ENCODE measurements around the gene LIF.
A peak's percentile ranks its signal among the peaks of the same experiment; 100 is the strongest.

The LIF gene

GRCh38 chr22:30284172-30284571, 37.6 kb upstream of the LIF start:
- no peak for DNase-seq (ENCODE audit: low spot score)

DNA sequence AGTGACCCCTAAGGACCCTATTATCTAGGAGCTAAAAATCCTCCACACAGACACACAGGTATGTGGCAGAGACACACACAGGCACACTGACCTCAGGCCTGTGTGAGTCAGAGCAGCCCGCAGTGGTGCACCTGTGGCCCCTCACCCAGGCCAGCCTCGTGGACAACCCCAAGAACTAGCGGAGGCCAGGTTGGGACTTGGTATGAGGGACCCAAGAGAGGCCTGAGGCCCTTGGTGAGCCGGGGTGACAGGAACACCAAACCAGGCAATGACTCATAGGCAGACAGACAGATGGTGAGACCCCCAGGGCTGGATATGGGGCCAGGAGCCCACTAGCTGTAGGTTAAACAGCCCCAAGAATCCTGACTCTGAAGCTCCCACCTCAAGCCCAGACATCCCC, 36.8 kb upstream of the LIF start:
- DNase-seq (ENCODE audit: low spot score): no peak

DNA sequence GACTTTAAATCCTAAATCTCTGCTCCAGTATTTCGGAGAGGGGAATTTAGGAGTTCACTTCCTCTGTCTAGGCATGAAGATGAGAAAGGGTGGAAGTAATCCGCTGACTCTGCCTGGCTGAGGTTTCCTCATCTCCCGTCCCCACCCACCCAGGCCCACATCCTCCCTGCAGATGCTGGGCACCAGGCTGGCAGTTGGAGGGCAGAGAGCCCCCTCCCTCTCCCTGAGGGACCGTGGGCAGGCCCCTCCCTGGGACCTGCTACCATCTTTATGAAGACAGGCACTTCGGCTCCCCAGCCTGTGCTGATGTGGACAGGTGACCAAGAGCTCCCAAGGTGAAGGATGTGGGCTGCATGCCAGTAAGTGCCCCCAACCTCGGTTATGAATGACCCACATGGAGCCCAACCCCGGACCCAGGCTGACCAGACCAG, 36.1 kb upstream of the LIF start:
- no peak for DNase-seq (ENCODE audit: low spot score)

- no peak for DNase-seq (ENCODE audit: low spot score)
Measured at GRCh38 chr22:30280505-30280904, 33.9 kb upstream of the LIF start.

- DNase-seq (ENCODE audit: low spot score): no peak
Measured at GRCh38 chr22:30279932-30280331, 33.4 kb upstream of the LIF start.

DNA sequence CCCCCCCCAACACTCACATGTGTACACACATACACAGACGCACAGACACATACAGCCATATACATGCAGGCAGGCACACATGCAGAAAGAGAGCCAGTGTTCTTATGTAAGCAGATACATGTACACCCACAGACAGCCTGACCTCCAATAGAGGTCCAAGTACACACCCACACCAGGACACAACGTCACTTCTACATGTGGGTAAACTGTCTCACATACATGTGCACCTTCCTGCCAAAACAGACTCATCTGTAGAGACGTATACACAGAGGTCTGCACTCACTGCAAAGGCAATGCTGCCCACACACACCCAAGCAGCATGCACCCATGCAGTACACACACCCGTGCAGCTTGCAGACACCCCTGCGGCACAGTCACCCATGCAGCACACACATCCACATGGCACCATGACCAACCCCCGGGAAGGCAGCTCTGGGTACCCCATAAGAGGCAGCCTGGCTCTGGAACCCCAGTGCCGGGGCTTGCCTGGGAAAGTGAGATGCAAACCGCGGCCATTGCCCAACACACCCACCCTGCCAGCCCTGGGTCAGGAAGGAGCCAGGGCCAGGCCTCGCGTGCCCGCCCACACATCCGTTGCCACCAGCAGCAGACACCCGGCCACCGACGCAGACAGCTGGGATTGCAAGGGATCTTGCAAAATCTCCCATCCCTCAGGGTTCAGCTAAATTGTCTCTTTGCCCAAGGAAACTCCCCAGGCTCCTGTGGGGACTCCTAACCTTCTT, 32.7 kb upstream of the LIF start:
- DNase-seq (ENCODE audit: low spot score): no peak

- peak; percentile 72 for DNase-seq (ENCODE audit: low spot score)
Measured at GRCh38 chr22:30277547-30278344, 31.2 kb upstream of the LIF start.

DNA sequence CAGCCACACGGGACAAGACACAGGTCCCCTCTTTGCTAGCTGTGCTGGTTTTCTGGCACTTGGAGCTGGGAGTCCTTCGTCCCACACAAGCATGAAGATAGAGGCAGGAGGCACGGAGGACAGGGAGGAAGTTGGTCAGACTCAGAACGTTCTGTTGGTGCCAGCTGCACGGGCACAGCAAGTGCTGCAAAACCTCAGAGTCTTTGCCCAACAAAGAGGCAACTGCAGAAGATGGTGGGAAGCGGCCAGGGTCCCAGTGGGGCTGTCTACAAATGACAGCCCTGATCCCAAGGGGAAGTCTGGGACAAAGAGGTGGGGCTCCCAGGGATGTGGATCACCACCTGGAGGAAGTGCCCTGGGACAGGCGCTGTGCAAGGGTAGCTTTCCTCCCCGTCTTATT, 29.5 kb upstream of the LIF start:
- DNase-seq (ENCODE audit: low spot score): no peak

GRCh38 chr22:30275625-30276024, 29.1 kb upstream of the LIF start:
- DNase-seq (ENCODE audit: low spot score): no peak

DNA sequence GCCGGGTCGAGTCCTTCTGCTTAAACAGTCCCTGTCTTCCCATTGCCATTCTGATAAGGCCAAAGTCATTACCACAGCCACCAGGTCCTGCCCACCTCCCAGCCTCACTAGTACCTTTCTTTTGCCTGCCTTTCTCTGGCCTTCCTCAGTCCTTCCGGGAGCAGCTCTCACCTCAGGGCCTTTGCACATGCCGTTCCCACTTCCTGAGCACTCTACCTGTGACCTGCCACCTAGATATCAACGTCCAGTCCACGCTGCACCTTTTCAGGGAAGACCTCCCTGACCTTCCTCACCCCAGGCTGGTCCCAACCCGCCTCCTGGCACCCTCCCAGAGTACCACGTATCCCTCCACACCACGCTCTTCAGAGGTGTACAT, 27.9 kb upstream of the LIF start:
- no peak for DNase-seq (ENCODE audit: low spot score)

DNA sequence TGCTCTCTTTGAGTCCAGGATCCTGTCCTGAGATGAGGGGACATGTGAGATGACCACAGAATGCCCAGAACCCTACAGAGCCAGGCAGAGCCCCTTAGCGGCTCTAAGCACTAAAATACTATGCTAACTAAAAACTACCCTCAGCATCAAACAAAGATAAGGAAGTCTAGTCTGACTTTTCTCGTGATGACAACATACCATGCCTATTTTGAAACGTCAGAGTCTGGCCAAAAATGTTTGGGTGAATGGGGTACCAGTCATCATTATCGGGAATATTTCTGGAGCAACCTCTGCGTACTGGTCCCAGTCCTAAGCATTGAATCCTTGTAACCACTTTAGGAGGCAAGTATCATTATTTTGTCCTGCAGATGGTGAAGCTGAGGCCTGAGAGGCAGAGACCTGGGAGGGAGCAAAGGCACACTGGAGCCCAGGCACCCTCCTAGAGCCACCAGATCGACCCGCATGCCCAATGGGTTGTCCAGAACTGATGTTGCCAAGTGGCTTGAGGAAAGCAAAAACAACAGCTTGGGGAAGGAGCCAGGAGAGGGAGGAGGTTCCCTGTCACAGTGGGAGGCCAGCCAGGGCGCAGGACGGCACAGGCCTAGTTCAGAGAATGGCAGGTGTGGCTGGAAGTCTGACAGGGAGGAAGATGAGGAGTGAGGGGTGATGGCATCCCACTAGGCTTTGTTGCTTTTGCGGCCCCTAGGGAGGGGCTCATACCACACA, 27.3 kb upstream of the LIF start:
- DNase-seq (ENCODE audit: low spot score): no peak

DNA sequence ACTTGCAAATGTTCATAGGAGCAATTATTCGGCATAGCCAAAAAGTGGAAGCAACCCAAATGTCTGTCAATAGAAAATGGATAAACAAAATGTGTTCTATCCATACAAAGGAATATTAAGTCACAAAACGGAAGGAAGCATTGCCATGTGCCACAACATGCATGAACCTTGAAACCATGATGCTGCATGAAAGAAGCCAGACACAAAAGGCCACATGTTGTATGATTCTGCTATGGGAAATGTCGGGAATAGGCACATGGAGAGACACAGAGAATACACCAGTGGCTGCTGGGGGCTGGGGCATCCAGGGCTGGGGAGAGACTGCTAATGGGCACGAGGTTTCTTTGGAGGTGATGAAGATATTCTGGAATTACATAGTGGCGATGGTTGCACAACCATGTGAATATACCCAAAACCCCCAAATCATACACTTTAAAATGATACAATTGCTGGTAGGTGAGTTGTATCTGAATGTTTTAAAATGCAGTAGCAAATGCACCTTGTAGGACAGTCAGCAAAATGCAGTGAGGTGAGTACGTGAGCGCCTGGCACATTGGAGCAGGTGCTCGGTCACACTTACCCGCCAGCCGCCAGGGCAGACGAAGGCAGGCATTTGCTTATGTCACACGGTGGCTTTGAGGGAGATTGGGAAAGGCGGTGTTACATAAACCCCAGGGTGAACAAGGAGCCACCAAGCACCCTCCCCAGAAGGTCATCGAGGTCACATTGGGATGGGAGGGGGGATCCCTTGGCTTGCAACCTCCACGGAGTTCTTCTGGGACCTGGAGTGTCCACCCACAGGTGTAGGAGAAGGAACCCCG, 26.4 kb upstream of the LIF start:
- DNase-seq (ENCODE audit: low spot score): no peak

DNA sequence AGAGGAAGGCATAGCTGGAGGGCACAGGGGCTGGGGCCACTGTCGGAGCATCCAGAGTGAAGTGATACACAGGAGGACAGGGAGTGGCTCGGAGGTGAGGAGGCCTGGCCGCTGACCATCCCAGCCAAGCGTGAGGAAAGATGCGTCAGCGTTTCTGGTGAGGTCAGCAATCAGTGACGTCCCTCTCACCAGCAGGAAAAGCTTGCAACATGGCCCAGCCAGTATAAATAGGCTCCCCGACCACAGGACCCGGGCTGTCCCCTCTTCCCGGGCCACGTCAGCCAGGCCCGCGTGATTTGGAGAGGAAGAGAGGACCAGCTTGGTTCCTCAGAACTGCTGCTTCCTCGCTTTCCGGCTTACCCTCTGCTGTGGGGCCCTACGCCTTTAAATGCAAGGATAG, 24.3 kb upstream of the LIF start:
- no peak for DNase-seq (ENCODE audit: low spot score)

GRCh38 chr22:30268331-30268730, 21.8 kb upstream of the LIF start:
- DNase-seq (ENCODE audit: low spot score): no peak

DNA sequence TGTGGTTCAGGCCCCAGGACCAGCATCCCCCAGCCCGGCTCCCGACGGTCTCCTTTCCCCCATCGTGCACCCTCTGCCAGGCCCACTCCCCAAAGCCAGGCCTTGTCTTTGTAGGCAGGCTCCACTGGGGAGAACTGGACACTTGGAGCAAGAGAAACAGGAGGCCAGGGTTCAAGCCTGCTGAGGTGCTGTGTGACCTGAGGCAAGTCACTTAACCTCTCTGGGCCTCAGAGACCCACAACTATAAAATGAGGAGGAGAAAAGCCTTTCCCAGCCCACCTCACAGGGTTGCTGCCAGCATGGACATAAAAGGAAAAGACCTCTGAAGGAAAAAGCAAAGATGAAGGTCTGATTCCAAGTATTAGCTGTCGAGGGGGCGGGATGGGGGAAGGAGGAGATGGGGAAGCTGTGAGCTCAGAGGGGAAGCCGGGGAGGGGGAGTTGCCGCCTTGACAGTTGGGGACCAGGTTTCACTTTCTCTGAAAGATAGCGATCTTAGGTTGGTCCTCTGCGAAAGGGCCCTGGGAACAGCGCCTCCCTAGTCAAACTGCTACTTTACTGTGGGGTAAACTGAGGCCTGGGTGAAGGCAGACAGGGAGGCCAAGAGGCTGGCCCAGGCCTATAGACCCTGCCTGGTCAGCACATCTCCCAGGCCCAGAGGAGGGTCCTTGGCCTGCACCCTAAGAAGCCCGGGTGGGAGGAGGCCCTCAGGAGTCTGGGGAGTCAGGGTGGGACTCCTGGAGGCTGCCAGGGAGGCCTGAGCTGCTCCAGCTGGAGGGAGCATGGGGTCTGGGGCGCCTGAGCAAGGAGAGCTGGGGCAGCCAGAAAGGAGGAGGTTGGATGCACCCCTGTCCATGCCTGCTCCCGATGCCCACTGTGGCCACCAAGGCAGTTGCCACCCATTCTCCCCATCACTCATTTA, 21.1 kb upstream of the LIF start:
- DNase-seq (ENCODE audit: low spot score): no peak

- no peak for DNase-seq (ENCODE audit: low spot score)
Measured at GRCh38 chr22:30266445-30267381, 20.2 kb upstream of the LIF start, which contains the start of gene OSM. Gene OSM (minus strand): TSS chr22:30266851. CDS start chr22:30266799, 52 bp downstream.

GRCh38 chr22:30265823-30266444, 19.4 kb upstream of the LIF start:
- DNase-seq (ENCODE audit: low spot score): no peak

DNA sequence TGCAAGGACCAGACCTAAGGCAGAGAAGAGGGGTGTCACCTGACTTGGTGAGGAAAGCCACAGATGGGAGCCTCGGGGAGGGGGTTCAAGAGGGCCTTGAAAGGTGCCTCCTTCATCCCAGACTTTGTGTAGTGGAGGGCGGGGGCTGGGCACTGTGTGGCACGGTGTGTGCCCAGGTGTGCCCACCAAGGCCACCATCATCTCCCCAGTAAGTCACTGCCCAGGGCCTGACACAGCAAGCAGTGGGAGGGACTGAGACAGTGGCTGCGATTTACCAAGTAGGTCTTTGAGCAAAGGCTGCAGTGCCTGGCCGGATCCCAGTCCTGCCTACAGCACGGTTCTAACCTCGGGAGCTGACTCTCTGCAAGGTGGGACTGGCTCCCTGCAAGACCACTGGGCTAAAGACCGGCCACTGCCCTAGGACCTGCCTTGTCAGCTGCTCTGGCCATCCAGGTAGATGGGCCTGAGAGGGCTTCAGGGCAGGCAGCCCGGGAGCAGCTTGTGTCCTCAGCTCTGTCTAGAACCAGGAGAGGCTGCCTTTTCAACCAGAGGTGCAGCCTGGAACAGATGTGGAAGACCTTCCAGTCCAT, 18.7 kb upstream of the LIF start:
- no peak for DNase-seq (ENCODE audit: low spot score)

GRCh38 chr22:30263883-30264282, 17.3 kb upstream of the LIF start:
- DNase-seq (ENCODE audit: low spot score): no peak
